Suprapubic skin (tissue), 4 donors: ENCODE measurements around the gene ADGRG2.

Source experiments
- CTCF ChIP-seq, 2 donors: fragments of 200-600 bp in 1 of 2; fragments of 450-650 bp in 1 of 2; sonication (generic) in 1 of 2; IDR thresholded peaks; one replicate each; pipeline ENCODE4 v1.5.1; 2016 to 2019; ENCODE audit warnings: antibody characterized with exemption in 2 of 2, mild to moderate bottlenecking in 1 of 2, moderate library complexity in 1 of 2
- POLR2A ChIP-seq, 2 donors: fragments of 450-650 bp; IDR thresholded peaks; one replicate each; pipeline ENCODE4 v1.6.1; 2017; ENCODE audit warnings: antibody characterized with exemption in 2 of 2, mild to moderate bottlenecking in 2 of 2, moderate library complexity in 2 of 2
- POLR2AphosphoS5 ChIP-seq, 3 donors: sonication (generic); formaldehyde crosslinking; IDR thresholded peaks; one replicate each; pipeline ENCODE4 v1.6.1; 2017; ENCODE audit warnings: antibody characterized with exemption in 3 of 3

- TF ChIP-seq CTCF (IDR thresholded peaks at IDR 0.05): no peak
- no peak for TF ChIP-seq POLR2AphosphoS5 (IDR thresholded peaks at IDR 0.05)
- no peak for TF ChIP-seq POLR2A (IDR thresholded peaks at IDR 0.05)
These were observed 160.6 kb downstream of the ADGRG2 start for GRCh38 chrX:18961686-18962085.
